GM23338 (cell line): Measurements from ENCODE around the gene KCNK5. TPM values are rescaled to one million over a fixed set of nuclear protein-coding genes. Genes with fewer than 3 reads are reported as not detected.

Experiments used
- ATAC-seq: fragments of 200-7000 bp; cut with Tn5 transposase; 3 replicates; pipeline ENCODE4 v1.9.1; 2020
- DNase-seq: peaks from one replicate; pipeline ENCODE4 v3.0.0-alpha.2; 2015; ENCODE audit warnings: low spot score
- H2AFZ ChIP-seq: fragments of 200-600 bp; sonication (generic); 2 replicates; pipeline ENCODE4 v1.8.0; 2016; ENCODE audit warnings: antibody characterized with exemption, mild to moderate bottlenecking, moderate library complexity
- H3F3A ChIP-seq: fragments of 200-600 bp; sonication (generic); replicated peaks from 2 replicates; pipeline ENCODE4 v1.8.0; 2017; ENCODE audit warnings: antibody characterized with exemption, mixed run types, low read depth
- H3K27ac ChIP-seq: fragments of 200-600 bp; sonication (generic); 2 replicates; pipeline ENCODE4 v1.6.1; 2016; ENCODE audit warnings: low read depth
- H3K27me3 ChIP-seq: fragments of 200-600 bp; sonication (generic); 2 replicates; pipeline ENCODE4 v1.8.0; 2016; ENCODE audit warnings: mild to moderate bottlenecking, mixed run types, moderate library complexity; ENCODE audit not compliant: insufficient read depth
- H3K36me3 ChIP-seq: fragments of 200-600 bp; sonication (generic); 2 replicates; pipeline ENCODE4 v1.8.0; 2016; ENCODE audit warnings: mild to moderate bottlenecking; ENCODE audit not compliant: insufficient read depth
- H3K4me1 ChIP-seq: fragments of 200-600 bp; sonication (generic); 2 replicates; pipeline ENCODE4 v1.8.0; 2016; ENCODE audit warnings: mild to moderate bottlenecking, moderate library complexity; ENCODE audit not compliant: insufficient read depth
- H3K4me2 ChIP-seq: fragments of 200-600 bp; sonication (generic); 2 replicates; pipeline ENCODE4 v1.7.1; 2017; ENCODE audit warnings: mixed run types
- H3K4me3 ChIP-seq: fragments of 200-600 bp; sonication (generic); 2 replicates; pipeline ENCODE4 v1.6.1; 2016; ENCODE audit warnings: mixed run types
- H3K79me2 ChIP-seq: fragments of 200-600 bp; sonication (generic); replicated peaks from 2 replicates; pipeline ENCODE4 v1.8.0; 2017; ENCODE audit warnings: mild to moderate bottlenecking; ENCODE audit not compliant: insufficient read depth
- H3K9me2 ChIP-seq: fragments of 200-600 bp; sonication (generic); 2 replicates; pipeline ENCODE4 v1.8.0; 2017; ENCODE audit not compliant: insufficient read depth
- H4K20me1 ChIP-seq: fragments of 200-600 bp; sonication (generic); replicated peaks from 2 replicates; pipeline ENCODE4 v1.8.0; 2017; ENCODE audit warnings: mild to moderate bottlenecking; ENCODE audit not compliant: insufficient read depth
- H3K27ac Mint-ChIP-seq: 2 replicates; pipeline ENCODE4 v1.8.0; 2020; ENCODE audit warnings: inconsistent platforms, mild to moderate bottlenecking, moderate library complexity, mixed read lengths
- H3K27me3 Mint-ChIP-seq: 3 replicates; pipeline ENCODE4 v1.8.0; 2022; ENCODE audit warnings: low read depth, mild to moderate bottlenecking, moderate library complexity, mixed read lengths, inconsistent platforms; ENCODE audit not compliant: insufficient read depth, poor library complexity
- H3K36me3 Mint-ChIP-seq: 3 replicates; pipeline ENCODE4 v1.8.0; 2021; ENCODE audit warnings: low read depth, mild to moderate bottlenecking, inconsistent platforms, moderate library complexity, mixed read lengths
- H3K4me1 Mint-ChIP-seq: 3 replicates; pipeline ENCODE4 v1.8.0; 2020; ENCODE audit warnings: mild to moderate bottlenecking, inconsistent platforms, mixed read lengths
- H3K4me3 Mint-ChIP-seq: 3 replicates; pipeline ENCODE4 v1.8.0; 2021; ENCODE audit warnings: moderate library complexity, mild to moderate bottlenecking, inconsistent platforms, mixed read lengths
- H3K9me3 Mint-ChIP-seq: 3 replicates; pipeline ENCODE4 v1.8.0; 2020; ENCODE audit warnings: moderate library complexity, mild to moderate bottlenecking, inconsistent platforms, mixed read lengths
- EZH2 ChIP-seq: fragments of 200-600 bp; sonication (generic); IDR thresholded peaks from one replicate; pipeline ENCODE4 v1.8.0; 2017; ENCODE audit warnings: antibody characterized with exemption, mild to moderate bottlenecking, low read depth; ENCODE audit not compliant: unreplicated experiment
- JUNB ChIP-seq: IDR thresholded peaks from one replicate; pipeline ENCODE4 v1.6.1; 2016; ENCODE audit warnings: antibody characterized with exemption; ENCODE audit not compliant: unreplicated experiment
- NANOG ChIP-seq: IDR thresholded peaks from 2 replicates; pipeline ENCODE4 v1.6.1; 2016; ENCODE audit warnings: antibody characterized with exemption, borderline replicate concordance
- POLR2AphosphoS5 ChIP-seq: IDR thresholded peaks from 2 replicates; pipeline ENCODE4 v1.6.1; 2016; ENCODE audit warnings: antibody characterized with exemption, low read depth
- REST ChIP-seq: IDR thresholded peaks from one replicate; pipeline ENCODE4 v1.6.1; 2018; ENCODE audit warnings: antibody characterized with exemption; ENCODE audit not compliant: unreplicated experiment
- ZNF114 ChIP-seq: fragments of 250-450 bp; sonication (Bioruptor Pico); IDR thresholded peaks from 2 replicates; pipeline ENCODE4 v1.5.0; 2020; ENCODE audit warnings: mild to moderate bottlenecking, moderate library complexity
- polyA plus RNA-seq: library from polyadenylated mRNA; unstranded; fragments of >200 nt; fragmentation: Nextera tagmentation; extraction: Ambion mirVana; gene quantifications from 2 replicates; pipeline ENCODE4 v1.2.1, GENCODE V29; 2016
- total RNA-seq: library from RNA; depleted of rRNA; stranded (reverse); fragments of >200 nt; shearing (Covaris generic); gene quantifications from 2 replicates; pipeline ENCODE4 v1.2.3, GENCODE V29; 2014
- TF ChIP-seq, protein P1 (sequence below), 2 experiments: fragments of 200-600 bp in 1 of 2; sonication (generic) in 1 of 2; conservative IDR thresholded peaks; 2 replicates each; pipeline versions ENCODE4 v1.5.1 to v1.6.1; 2016 to 2017; ENCODE audit warnings: antibody characterized with exemption in 2 of 2, low read depth in 2 of 2, mild to moderate bottlenecking in 2 of 2, moderate library complexity in 1 of 2
- TF ChIP-seq, protein P2 (sequence below): fragments of 250-450 bp; sonication (Bioruptor Pico); IDR thresholded peaks from 2 replicates; pipeline ENCODE4 v1.5.0; 2020; ENCODE audit warnings: mild to moderate bottlenecking, moderate library complexity
- TF ChIP-seq, protein P3 (sequence below): IDR thresholded peaks from 2 replicates; pipeline ENCODE4 v1.6.1; 2016; ENCODE audit warnings: antibody characterized with exemption

The KCNK5 gene
- total and polyA plus RNA-seq, 2 experiments from 2014 or later: 9.5 to 57.4 TPM

GRCh38 chr6:39250507-39250906 is 21.2 kb upstream of the KCNK5 start (continued):
- TF ChIP-seq, protein P1, sequence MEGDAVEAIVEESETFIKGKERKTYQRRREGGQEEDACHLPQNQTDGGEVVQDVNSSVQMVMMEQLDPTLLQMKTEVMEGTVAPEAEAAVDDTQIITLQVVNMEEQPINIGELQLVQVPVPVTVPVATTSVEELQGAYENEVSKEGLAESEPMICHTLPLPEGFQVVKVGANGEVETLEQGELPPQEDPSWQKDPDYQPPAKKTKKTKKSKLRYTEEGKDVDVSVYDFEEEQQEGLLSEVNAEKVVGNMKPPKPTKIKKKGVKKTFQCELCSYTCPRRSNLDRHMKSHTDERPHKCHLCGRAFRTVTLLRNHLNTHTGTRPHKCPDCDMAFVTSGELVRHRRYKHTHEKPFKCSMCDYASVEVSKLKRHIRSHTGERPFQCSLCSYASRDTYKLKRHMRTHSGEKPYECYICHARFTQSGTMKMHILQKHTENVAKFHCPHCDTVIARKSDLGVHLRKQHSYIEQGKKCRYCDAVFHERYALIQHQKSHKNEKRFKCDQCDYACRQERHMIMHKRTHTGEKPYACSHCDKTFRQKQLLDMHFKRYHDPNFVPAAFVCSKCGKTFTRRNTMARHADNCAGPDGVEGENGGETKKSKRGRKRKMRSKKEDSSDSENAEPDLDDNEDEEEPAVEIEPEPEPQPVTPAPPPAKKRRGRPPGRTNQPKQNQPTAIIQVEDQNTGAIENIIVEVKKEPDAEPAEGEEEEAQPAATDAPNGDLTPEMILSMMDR (conservative IDR thresholded peaks at IDR 0.05; ENCODE audit: low read depth in 2 of 2): no peak
- TF ChIP-seq, protein P2, sequence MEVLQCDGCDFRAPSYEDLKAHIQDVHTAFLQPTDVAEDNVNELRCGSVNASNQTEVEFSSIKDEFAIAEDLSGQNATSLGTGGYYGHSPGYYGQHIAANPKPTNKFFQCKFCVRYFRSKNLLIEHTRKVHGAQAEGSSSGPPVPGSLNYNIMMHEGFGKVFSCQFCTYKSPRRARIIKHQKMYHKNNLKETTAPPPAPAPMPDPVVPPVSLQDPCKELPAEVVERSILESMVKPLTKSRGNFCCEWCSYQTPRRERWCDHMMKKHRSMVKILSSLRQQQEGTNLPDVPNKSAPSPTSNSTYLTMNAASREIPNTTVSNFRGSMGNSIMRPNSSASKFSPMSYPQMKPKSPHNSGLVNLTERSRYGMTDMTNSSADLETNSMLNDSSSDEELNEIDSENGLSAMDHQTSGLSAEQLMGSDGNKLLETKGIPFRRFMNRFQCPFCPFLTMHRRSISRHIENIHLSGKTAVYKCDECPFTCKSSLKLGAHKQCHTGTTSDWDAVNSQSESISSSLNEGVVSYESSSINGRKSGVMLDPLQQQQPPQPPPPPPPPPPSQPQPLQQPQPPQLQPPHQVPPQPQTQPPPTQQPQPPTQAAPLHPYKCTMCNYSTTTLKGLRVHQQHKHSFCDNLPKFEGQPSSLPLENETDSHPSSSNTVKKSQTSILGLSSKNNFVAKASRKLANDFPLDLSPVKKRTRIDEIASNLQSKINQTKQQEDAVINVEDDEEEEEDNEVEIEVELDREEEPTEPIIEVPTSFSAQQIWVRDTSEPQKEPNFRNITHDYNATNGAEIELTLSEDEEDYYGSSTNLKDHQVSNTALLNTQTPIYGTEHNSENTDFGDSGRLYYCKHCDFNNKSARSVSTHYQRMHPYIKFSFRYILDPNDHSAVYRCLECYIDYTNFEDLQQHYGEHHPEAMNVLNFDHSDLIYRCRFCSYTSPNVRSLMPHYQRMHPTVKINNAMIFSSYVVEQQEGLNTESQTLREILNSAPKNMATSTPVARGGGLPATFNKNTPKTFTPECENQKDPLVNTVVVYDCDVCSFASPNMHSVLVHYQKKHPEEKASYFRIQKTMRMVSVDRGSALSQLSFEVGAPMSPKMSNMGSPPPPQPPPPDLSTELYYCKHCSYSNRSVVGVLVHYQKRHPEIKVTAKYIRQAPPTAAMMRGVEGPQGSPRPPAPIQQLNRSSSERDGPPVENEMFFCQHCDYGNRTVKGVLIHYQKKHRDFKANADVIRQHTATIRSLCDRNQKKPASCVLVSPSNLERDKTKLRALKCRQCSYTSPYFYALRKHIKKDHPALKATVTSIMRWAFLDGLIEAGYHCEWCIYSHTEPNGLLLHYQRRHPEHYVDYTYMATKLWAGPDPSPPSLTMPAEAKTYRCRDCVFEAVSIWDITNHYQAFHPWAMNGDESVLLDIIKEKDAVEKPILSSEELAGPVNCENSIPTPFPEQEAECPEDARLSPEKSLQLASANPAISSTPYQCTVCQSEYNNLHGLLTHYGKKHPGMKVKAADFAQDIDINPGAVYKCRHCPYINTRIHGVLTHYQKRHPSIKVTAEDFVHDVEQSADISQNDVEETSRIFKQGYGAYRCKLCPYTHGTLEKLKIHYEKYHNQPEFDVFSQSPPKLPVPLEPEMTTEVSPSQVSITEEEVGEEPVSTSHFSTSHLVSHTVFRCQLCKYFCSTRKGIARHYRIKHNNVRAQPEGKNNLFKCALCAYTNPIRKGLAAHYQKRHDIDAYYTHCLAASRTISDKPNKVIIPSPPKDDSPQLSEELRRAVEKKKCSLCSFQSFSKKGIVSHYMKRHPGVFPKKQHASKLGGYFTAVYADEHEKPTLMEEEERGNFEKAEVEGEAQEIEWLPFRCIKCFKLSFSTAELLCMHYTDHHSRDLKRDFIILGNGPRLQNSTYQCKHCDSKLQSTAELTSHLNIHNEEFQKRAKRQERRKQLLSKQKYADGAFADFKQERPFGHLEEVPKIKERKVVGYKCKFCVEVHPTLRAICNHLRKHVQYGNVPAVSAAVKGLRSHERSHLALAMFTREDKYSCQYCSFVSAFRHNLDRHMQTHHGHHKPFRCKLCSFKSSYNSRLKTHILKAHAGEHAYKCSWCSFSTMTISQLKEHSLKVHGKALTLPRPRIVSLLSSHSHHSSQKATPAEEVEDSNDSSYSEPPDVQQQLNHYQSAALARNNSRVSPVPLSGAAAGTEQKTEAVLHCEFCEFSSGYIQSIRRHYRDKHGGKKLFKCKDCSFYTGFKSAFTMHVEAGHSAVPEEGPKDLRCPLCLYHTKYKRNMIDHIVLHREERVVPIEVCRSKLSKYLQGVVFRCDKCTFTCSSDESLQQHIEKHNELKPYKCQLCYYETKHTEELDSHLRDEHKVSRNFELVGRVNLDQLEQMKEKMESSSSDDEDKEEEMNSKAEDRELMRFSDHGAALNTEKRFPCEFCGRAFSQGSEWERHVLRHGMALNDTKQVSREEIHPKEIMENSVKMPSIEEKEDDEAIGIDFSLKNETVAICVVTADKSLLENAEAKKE (CRISPR knock-in tag): no peak

- Histone ChIP-seq H3K4me1 (no peaks in the 10 kb centered on the region), H3K36me3 (no peaks in the 10 kb centered on the region), H3K27me3 (no peaks in the 10 kb centered on the region), H3K79me2 (no peaks in the 10 kb centered on the region), H3F3A (no peaks in the 10 kb centered on the region), H3K4me3 (no peak overlapping the region), H2AFZ (no peak overlapping the region), H4K20me1 (no peaks in the 10 kb centered on the region), H3K4me2 (no peak overlapping the region), H3K27ac (no peak overlapping the region), H3K9me2 (0 out of 2 replicates have a peak, but pooled peaks cover 3% of the 10 kb centered on the region)
- no peak for TF ChIP-seq POLR2AphosphoS5
- TF ChIP-seq REST: no peak
- TF ChIP-seq ZNF114 (CRISPR knock-in tag): no peak
- TF ChIP-seq NANOG: no peak
- no peak for TF ChIP-seq JUNB
- TF ChIP-seq, protein P3, sequence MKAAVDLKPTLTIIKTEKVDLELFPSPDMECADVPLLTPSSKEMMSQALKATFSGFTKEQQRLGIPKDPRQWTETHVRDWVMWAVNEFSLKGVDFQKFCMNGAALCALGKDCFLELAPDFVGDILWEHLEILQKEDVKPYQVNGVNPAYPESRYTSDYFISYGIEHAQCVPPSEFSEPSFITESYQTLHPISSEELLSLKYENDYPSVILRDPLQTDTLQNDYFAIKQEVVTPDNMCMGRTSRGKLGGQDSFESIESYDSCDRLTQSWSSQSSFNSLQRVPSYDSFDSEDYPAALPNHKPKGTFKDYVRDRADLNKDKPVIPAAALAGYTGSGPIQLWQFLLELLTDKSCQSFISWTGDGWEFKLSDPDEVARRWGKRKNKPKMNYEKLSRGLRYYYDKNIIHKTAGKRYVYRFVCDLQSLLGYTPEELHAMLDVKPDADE: no peak
- TF ChIP-seq EZH2: no peak
- TF ChIP-seq, protein P1 (conservative IDR thresholded peaks at IDR 0.05; ENCODE audit: low read depth in 2 of 2): no peak
- Mint-ChIP-seq H3K4me3 (no peak overlapping the region), H3K27ac (no peak overlapping the region), H3K27me3 (peaks cover 8% of the 10 kb centered on the region), H3K4me1 (peaks cover 6% of the 10 kb centered on the region; the same call in 1 of the 3 replicates), H3K9me3 (peaks cover 4% of the 10 kb centered on the region; the same call in 2 of the 3 replicates), H3K36me3 (no peaks in the 10 kb centered on the region; the same call in 2 of the 3 replicates)
- ATAC-seq (no peak), DNase-seq (no peak)
Observed at GRCh38 chr6:39249278-39249677, 20.0 kb upstream of the KCNK5 start.
